GM12892 (cell line): ENCODE data around the gene DNMT1.
A peak's percentile ranks its signal among the peaks of the same experiment; 100 is the strongest.

Experiments
- POLR2A ChIP-seq: IDR thresholded peaks from 2 replicates; pipeline ENCODE4 v1.6.1; 2011; ENCODE audit warnings: low read depth, low read length, control low read depth
- POLR2AphosphoS5 ChIP-seq: IDR thresholded peaks from 2 replicates; pipeline ENCODE4 v1.6.1; 2011; ENCODE audit warnings: low read depth, low read length, control low read depth
- TAF1 ChIP-seq: IDR thresholded peaks from 2 replicates; pipeline ENCODE4 v1.6.1; 2011; ENCODE audit warnings: low read depth, mild to moderate bottlenecking, control low read depth, low read length, borderline replicate concordance

DNA sequence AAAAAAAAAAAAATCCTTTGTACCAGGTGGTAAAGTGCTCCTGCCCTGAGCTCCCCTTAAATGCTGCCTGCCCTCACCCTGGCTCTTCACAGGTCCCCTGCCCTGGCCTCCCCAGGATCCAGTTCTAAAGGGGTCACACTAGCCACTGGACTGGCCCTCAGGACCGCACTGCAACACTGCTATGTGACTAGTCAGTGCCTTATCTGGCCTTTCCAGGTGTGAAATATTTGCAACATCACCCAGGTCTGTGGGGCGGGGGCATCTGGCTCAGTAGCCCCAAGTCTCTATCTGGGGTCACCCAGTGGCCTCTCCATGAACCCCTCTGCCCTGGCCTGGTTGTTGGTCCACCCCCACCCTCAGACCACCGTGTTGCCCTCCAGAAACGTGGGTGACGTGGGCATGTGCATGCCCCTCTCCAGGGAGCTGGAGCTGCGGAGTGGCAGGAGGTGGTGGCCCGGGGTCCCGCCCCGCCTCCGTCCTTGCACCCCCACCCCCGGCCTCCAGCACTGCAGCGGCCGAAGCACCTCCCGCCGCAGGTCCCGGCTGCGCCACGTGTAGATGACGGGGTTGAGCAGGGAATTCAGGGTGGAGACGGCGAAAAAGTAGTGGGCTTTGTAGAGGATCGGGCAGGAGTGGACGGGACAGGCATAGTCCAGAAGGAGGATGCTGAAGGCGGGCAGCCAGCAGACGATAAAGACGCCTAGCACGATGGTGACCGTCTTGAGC lies 28.9 kb upstream of the DNMT1 start:
- TF ChIP-seq POLR2A = no peak
- TF ChIP-seq POLR2AphosphoS5 = 0 out of 2 replicates have a peak, but pooled peaks have one; percentile 27
- no peak for TF ChIP-seq TAF1
